D721Med (cell line): ENCODE measurements around the gene TH.

ENCODE experiments used
- DNase-seq: peaks from one replicate; pipeline ENCODE4 v3.0.0; 2011; ENCODE audit warnings: low spot score; ENCODE audit not compliant: insufficient read length
- FAIRE-seq: peaks from 2 replicates; lab custom pipeline; 2011; peaks lifted over from hg19 to GRCh38; lab: Jason Lieb, UNC
- TF ChIP-seq, protein P1 (sequence below): IDR thresholded peaks from 2 replicates; pipeline ENCODE4 v1.5.1; 2012; ENCODE audit warnings: mild to moderate bottlenecking, control low read depth; ENCODE audit not compliant: insufficient read depth; ENCODE audit errors: missing control alignments

TH gene

DNA sequence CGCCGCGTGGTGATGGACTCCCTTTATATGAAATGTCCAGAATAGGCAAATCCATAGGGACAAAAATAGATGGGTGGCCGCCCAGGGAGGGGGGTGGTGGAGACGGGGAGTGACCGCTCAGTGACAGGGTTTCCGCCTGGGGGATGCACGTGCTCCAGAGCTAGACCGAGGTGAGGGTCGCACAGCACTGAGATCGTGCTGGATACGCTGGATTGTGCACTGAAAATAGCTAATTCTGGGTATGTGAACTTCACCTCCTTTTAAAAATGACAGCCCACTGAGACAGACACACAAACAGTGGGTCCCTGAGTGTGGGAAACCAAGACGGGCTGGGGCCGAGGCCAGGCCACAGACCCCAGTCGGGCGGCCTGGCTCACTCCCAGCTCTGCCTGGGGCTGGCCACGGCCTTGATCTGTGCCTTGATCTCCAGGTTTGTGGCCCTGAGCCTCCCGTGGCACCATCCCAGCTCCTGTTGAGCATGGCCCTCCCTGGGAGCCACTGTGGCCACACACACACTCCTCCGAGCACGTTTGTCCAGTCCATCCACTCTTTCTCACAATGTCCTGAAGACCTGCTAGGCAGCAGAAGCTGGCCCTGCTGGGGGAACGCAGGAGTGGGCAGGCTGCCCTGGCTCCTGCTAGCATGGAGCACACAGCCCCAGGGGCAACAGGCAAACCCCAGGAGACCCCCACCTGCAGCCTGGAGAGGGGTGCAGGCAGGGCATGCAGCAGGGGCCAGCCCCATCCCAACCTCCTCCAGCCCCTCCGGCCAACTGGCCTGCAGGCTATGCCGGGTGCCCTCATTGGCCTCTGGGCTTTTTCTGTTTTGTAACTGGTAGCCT, 41.0 kb upstream of the TH start:
- DNase-seq (no peak), FAIRE-seq (no peak)
- TF ChIP-seq, protein P1, sequence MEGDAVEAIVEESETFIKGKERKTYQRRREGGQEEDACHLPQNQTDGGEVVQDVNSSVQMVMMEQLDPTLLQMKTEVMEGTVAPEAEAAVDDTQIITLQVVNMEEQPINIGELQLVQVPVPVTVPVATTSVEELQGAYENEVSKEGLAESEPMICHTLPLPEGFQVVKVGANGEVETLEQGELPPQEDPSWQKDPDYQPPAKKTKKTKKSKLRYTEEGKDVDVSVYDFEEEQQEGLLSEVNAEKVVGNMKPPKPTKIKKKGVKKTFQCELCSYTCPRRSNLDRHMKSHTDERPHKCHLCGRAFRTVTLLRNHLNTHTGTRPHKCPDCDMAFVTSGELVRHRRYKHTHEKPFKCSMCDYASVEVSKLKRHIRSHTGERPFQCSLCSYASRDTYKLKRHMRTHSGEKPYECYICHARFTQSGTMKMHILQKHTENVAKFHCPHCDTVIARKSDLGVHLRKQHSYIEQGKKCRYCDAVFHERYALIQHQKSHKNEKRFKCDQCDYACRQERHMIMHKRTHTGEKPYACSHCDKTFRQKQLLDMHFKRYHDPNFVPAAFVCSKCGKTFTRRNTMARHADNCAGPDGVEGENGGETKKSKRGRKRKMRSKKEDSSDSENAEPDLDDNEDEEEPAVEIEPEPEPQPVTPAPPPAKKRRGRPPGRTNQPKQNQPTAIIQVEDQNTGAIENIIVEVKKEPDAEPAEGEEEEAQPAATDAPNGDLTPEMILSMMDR = no peak

DNA sequence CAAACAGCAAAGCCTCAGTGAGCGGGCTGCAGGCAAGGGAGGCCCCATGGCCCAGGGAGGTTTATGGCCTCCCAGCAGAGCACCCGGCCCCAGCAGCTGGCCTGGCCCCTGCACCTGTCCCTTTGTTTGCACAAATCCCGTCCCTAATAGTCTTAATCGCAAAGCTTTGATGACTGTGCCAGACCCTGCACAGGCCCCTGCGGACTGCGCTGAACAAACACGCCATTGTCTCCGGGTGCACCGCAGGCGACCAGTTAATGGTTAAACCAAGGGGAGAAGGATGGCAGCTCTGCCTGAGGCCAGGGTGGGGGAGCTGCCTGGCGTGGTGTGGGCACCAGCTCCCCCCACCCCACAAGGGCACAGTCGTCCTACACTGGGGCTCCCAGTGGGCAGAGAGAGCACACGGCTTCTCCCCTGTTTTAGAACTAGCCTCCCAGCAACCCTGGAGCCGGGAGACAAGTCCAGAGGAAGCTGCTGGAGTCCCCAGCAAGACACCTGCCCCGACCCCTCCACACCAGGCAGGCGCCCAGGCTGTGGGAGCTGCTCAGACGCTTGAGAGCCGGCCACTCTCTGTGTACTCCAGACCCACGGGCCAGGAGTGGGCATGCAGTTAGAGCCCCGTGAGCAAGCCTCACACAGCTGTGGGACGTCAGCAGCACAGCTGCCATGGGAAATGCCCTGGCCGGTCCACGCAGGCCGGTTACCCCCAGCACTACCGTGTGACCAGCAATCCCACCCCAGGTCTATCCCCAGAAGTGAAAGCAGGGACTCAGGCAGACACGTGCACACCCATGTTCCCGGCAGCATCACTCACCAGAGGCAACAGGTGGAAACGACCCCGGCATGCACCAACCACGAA, 39.7 kb upstream of the TH start:
- DNase-seq (no peak), FAIRE-seq (no peak)
- TF ChIP-seq, protein P1 = no peak

DNA sequence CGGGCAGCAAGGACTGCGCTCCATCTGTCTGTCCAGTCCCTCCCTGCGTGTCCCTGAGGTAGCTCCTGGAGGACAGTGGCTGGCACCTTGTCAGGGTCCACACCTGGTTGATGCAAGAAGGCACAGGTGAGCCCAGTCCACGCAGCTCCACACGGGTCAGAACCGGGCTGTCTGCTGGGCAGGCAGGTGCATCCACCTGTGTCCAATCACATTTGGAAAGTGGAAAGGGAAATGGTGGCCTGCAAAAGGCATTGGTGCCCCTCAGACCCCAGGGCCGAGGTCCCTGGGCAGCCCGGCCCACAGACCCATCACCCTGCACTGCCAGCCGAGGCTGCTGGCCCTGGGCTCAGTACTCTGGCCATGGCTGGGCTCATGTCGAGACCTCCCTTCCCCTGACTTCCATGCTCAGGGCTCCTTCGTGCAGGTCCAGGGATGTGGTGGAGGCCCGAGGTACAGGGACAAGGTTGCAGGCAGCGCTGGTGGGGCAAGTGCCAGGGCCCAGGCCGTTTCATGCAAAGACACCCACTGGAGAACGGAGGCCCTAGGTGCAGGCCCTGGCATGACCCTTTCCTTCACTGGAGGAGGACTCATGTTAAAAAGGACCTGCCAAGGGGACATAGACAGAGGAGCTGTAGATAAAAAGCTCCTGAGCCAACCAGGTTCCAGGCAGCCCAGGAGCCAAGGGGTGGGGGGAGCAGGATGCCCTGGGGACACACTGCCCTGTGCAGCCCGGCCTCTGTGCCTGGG, 38.9 kb upstream of the TH start:
- no peak for DNase-seq
- TF ChIP-seq, protein P1 = no peak
- FAIRE-seq = no peak

DNA sequence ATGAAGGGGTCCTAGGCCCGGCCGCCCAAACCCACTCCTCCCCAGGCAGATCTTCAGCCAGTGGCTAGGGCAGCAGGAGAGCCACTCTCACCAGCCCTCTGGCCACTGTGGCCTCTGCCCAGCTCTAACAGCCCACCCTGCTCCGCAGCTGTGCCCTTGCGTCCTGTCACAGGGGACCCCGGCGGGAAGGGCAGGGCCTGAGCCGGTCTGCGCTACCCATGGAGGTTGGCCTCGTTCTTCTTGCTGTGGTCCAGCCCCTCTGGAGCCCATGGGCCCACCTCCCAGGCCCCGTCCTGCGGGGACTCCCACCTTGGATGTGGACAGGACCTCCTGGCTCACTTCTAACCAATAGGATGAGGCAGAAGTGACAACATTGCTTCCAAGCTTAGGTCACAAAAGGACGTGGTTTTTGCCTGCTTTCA, 38.3 kb upstream of the TH start:
- no peak for DNase-seq
- no peak for FAIRE-seq
- TF ChIP-seq, protein P1 = no peak

DNA sequence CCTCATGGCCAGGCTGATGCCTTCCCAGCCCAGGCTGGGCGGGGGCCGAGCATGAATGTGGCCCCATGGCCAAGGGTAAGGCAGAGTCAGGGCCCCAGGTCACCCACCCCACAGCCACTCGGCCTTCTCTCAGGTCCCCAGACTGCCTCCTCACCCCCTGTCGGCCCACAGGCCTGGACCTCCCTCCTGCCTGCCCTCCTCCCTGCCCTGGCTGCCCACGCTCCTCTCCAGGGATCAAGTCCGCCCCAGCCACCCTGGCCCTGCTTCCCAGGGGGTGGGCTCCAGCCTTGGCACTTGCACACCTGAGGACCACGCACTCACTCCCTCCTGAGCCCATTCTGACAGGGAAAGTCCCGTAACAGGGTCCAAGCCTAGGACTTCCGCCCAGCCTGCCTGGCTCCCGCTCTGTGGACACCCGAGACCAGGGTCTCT, 37.8 kb upstream of the TH start:
- TF ChIP-seq, protein P1 = no peak
- FAIRE-seq (no peak), DNase-seq (no peak)

DNA sequence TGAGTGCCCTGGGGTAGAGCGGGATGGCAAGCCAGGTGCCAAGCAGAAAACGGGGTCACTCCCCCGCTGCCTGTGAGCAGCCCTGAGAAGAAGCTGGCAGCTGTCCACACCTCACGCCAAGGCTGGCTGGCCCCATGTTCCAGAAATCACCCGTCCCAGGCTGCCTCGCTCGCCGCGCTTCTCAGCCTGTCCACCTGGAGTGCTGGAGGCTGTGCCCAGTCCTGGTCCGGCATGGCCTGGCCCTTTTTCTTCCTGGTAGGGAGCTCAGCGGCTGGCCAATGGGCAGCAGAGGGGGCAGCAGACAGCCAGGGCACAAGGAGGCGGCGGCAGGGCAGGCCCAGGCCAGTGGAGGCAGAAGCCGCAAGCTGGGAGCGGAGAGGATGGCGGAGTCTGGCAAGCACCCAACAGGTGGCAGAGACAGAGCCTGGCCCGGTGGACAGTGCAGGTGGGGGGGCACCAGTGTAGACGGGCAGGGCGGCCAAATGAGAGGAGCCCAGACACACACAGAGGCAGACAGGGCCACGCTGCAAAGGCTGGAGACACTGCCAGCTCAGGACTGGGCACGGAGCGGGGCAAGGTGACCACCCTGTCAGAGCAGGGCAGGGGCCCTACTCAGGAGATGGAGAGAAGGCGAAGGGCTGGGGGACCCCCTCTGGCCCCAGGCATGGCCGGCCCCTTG, 37.2 kb upstream of the TH start:
- DNase-seq (no peak), FAIRE-seq (no peak)
- TF ChIP-seq, protein P1 = no peak
